Anterior cingulate cortex (tissue), 58 donors: ENCODE data around the gene MTCL1.
"Not testable (repeated sequence)": the region's sequence is repeated elsewhere in the genome, so short reads cannot be mapped to it uniquely, and the experiment has no call there.

Experiments used
- DNase-seq, 58 donors: peaks; one replicate each; lab custom pipeline; 2025; lab: John Stamatoyannopoulos, UW

MTCL1 gene

DNA sequence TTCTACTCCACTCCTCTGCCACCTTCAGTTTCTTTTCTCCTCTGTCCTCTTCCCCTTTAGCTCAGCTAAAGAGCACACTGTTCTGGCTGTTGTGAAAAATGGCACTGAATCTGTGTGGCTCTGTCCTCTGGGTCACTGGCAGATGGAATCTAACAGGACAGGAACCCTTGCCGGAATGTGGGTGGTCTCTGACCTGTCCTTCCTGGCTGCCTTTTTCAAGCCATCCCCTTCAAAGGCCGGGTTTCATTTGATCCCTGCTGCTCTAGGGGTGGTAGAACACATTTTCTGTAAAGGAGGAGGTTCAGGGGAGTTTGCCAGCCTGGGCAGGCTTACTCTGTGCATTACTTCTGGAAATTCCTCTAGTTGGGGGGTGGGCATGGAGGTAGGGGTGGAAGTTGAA is 29.9 kb downstream of the MTCL1 start:
- DNase-seq, result no peak

DNA sequence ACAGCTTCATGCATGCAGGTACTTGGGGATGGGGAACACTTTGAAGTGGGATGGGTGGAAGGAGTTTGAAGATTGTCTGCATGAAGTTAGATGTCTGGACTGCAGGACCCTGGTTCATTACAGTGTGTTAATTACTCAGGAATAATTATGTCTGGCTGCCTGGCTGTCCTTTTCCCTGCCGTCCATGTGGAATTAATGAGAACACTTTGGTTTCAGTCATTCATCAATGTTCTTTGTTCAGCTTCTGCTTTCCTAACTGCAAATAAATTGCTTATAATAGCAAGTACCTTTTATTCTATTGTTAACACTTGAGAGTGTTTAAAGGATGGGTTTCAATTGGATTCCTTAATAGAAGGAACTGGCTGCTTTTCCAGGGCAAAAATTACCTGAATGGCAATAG is 35.8 kb downstream of the MTCL1 start:
- DNase-seq, result no peak

DNA sequence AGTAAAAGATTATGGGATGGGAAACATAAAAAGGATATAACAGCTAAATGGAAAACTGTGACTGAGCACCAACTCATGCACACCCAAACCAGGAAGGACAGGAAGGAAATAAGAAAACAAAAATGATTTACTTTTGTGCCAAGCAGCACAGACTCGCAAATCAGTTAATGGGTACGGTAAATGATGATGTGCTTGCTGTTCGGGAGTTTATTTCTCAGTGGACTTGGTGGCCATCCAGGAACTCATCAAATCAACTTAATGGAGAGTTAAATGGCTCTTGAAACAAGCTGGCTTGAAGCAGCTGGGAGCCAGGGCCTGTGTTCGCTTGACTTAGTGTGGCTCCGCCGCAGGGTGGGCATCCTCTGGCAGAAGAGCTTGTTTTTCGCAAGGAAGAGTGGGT is 36.2 kb downstream of the MTCL1 start:
- no peak for DNase-seq

DNA sequence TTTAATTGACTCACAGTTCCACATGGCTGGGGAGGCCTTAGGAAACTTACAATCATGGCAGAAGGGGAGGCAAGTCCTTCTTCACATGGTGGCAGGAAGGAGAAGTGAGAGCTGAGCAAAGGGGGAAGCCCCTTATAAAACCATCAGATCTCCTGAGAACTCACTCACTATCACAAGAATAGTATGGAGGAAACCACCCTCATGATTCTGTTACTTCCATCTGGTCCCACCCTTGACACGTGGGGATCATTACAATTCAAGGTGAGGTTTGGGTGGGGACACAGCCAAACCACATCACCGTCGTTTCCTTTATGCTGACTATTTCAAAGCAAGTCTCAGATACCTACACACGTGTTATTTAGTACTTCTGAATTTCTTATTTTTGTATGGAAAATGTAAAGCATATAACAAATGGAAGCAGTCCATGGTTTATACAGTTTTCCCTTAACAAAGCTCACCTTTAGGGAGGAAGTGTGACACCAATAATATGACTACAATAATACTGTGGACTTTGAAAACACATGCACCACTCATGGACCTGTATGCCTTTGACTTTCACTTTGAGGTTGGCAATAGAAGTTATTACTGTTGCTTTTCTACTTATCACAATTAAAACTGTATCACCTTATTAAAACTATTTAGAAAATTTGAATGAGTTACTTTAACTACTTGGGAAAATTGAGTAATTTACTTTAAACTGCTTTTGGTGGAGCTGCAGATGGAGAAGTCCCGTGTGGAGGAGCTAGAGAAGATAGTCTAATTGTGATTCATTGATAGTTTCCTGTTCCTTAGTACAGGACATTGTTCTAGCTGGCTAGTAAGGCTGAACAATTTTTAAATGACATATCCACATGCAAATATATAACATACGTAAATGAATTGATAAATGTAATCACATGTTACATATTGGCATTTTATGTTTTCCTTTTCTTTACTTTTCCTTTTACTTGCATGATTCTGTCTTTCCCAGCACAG is 37.3 kb downstream of the MTCL1 start:
- no peak for DNase-seq

DNA sequence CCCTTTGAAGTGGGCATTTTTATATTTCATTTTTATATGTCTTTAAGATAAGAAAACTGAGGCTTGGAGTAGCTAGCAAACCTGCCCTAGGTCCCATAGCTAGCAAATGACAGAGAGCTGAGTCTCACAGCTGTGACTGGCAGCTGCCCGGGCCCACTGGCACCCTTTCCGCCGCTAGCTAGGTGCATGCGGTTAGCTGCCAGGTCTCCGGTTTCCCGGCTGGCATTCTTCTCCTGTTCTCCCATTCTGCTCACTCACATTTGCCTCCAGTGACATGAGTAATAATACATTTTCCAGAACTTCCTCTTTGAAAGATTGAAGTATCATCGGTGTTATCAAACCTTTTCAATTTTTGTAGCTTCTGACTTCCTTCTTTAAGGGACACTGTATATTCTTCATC is 38.7 kb downstream of the MTCL1 start:
- no peak for DNase-seq

DNA sequence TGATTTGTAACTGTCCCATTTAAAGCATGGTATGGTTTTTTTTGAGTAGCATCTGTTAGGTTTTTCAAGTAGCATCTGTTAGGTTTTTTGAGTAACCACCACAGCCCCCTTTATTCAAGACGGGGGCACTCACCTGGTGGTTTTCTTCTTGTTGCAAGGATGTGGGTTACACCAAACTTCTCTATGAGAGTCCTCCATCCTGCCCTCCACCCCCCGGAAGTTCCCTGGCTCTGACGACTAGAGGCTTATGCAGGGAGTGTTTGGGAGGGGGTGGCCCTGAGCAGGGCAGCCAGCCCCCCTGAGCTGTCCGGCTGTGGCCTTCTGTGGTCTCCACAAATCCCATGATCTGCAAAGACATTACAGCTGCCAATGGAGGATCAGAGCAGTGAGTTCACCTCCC is 39.3 kb downstream of the MTCL1 start:
- no peak for DNase-seq

DNA sequence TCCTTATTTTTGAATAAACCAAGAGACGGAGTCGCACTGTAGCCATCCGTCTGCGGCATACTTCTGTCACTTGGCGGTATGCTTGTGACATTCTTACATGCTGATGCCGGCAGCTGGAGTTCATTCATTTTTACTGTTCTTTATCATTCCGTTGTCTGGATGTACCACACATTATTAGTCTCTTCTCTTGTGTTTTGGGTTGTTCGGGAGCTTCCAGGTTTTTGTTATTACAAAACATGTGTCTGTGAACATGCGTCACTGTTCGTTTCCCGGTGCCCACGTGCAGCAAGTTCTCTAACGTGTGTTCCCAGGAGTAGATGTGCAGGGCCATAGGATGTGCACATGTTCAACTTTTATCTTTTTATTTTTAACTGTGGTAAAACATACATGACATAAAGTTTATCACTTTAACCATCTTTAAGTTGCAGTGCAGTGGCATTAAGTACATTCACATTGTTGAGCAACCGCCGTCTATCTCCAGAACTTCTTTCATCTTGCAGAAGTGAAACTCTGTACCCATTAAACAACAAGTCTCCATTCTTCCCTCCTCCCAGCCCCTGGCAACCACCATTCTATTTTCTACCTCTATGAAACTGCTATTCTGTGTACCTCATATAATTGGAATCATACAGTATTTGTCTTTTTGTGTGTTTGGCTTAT is 40.1 kb downstream of the MTCL1 start:
- DNase-seq, result peak in 1 of 58 donors; percentile 7

DNA sequence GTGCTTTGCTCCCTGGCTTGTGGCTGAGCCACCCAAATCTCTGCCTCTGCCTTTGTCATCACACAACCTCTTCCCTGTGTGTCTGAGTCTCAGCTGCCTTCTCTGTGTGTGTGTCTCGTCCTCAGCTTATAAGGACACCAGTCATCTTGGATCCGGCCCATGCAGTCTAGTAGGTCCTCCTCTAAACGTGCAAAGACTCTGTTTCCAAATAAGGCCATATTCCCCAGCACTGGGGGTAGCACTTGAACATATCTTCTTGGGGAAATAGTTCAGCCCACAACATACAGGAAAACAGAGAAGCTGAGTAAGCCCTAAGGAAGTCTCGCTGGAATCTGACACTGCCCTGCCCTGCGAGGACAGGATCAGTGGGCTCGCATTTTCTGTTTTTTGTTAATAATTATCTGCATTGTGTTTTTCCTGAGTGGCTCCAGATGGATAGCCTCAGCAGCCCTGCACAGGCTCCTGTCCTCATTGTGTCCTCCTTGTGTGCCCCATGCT is 42.1 kb downstream of the MTCL1 start:
- DNase-seq, result no peak

DNA sequence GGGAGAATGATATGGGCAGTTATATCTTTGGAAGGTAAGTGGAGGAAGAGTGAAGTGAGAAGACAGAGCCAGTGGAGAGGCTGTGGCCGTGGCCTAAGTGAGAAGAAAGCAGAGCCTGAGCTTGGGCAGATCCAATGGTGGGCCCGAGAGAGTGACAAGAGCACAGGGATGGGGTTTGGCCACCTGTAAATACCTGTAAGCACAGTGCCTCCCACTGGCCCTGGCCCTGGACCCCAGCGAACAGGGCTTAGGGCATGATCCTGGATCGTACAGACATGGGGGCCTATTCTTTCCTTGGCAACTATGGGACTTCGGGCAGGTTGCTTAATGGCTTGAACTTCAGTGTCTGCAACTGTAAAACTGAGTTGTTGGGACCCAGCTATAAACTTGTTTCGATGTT is 44.1 kb downstream of the MTCL1 start:
- no peak for DNase-seq

DNA sequence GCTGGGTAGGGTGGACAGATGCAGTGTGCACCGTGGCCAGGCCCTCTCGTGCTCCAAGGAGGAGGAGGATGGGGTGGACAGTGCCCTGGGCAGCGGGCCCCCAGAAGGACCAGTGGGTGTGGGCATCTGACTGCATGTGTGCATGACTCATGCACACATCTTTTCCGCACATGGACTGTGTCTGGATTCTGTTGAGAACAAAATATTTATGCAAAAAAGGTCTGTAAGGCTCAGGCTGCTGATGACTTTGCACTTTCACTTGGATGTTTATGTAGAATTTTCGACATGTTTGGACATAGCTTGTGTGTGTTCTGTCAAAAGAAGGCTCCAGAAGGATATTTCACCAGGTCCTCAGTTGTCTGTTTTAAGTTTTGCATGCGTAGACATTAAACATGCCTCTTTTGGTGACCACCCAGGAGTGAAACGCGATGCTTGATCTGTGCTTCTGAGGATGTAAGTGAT is 45.6 kb downstream of the MTCL1 start:
- no peak for DNase-seq

DNA sequence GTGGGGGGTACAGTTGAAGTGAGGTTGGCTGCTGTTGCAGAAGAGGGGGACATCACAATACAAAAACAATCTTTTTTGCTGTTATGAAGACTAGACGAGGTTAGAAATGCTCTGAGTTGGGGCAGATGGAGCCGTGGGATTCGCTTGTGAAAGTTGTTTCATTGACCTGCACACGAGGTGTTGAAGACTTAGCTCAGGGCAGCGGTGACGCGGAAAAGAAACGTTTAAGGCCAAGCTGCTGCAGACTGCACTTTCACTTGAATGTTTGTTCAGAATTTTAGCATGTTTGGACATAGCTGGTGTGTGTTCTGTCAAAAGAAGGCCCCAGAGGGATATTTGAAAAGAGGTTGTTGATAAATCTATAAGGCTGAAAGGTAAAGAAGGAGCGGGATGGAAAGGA is 46.3 kb downstream of the MTCL1 start:
- DNase-seq, result no peak

DNA sequence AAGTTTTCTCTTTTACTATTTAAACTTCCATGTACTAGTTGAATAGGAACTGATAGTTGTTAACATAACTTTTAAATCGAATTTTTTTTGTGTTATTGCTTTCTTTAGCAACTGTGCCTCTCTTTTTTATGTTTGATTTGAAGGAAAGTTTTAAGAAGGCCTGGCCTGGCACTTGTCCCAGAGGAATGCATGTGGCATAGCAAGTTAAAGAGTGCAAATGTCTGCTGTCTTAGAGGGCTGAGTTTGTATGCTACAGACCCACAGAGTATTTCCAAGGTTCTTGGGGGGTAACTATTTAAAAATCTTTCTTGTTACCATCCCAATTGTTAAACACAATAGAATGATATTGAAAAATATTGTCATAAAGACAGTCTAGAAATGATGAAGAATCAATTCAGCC is 47.0 kb downstream of the MTCL1 start:
- DNase-seq, result no peak

DNA sequence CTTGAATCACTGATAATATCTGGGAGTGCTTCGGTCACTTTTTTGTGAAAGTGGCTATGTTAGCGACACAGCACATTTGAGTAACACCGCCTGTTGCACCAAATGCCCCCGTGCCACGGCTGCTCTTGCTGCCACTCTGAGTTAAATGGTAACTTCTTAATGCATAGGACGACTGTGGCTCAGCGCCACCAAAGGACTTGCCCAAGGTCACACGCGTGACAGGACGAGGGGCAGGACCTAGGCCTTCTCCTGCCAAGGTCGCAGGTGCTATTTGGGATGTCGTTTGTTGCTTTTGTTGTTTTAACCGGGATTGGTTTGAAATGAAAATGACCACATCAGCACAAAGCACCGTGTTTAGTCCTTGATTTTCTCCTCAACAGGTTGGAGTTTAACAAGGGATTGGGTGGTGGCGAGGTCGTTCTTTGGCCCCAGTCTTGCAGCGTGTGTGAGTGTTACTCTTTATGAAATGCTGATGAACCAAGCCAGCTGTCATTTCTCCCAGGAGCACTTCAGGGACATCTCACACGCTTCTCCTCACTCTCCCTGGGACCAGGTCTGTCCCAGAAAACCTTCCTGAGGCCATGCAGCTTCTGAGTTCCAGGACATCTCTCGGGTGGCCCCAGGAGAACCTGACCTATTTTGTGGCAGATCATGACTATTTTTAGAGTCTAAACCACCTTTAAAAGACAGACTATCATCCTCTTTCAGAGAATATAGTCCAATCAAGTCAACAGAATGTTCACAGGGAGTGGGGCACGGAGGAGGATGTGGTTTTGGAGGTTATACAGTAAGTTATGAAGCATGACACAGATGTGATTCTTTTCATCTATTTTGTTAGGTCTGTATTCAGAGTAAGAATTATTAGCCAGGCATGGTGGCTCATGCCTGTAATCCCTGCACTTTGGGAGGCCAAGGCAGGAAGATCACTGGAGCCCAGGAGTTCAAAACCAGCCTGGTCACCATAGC is 49.9 kb downstream of the MTCL1 start:
- no peak for DNase-seq

DNA sequence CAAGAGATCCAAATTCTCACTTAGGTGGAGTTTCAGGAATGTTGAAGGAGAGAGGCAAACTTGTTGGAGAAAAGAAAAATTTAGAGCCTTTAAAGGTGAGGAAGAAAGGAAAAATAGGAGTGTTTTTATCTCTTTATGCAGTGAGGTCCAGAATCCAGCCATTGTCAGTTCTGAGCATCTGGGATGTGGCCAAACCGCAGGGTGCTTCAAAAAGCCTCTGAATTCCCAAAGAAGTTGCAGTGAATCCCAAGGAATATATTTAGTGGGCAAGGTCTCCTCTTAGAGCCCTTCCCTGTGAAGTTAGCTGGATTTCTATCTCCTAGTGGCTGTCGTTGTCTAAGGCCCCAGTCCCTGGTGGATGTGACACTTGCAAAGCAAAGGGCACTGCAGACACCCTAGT is 51.2 kb downstream of the MTCL1 start:
- DNase-seq, result no peak

DNA sequence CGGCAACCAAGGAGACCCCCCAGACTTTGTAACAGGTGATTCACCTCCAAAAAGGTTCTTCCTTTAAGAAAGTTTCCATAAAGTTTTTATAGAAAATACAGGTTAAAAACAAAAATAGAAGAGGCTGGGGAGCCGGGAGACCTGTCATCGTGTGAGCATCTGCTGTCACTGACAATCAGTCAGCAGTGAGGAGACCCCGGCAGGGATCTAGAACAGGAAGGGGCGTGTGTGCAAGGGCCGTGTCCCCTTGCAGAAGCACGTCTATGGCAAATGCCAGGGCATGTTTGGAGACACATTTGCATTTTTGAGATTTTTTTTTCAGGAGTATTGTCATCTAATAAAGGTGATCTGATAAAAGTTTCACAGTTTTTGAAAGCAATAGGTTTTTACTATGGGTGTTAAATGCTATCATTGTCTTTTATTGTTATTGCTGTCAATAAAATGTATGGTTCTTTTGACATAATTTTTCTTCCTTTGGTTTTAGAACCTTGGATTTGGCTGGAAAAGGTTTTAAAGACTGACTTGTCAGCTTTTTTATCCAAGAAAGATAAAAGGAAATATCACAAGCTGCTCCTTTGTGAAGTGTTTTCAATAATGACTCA is 52.1 kb downstream of the MTCL1 start:
- no peak for DNase-seq

DNA sequence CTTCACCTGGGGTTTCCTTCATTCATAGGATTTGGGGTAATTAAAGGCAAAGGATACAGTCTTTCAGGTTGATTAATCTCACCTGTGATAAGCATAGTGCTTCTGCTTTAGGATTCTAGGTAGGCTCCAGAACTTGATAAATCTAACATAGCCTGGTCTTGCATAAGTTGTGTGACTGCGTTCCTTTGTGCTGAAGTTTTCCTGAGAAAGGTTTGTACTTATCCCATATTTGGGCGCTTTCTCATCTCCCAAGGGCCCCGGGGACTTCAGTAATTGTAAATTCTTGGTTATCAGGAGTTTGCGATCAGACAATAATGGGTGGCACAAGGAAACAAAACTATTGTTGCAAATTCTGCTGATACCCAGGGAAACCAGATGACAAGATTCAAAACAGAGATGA is 53.1 kb downstream of the MTCL1 start:
- no peak for DNase-seq

DNA sequence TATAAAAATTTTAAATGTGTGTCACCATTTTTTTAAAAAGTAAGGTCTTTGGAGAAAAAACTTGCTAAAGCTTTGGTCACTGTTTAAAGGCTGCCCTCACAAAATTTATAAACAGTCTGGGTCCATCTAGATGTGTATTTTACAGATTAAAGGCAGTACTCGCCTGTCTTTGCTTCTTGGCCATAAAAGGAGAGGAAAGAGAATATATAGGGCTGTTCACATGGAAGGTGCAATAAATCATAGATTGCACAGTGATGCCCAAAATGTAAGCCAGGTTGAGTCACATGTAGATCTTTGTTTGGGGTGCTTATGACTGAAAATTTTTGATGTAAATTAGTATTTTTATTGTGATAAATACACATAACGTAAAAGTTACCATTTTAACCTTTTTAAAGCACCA is 55.6 kb downstream of the MTCL1 start:
- no peak for DNase-seq

DNA sequence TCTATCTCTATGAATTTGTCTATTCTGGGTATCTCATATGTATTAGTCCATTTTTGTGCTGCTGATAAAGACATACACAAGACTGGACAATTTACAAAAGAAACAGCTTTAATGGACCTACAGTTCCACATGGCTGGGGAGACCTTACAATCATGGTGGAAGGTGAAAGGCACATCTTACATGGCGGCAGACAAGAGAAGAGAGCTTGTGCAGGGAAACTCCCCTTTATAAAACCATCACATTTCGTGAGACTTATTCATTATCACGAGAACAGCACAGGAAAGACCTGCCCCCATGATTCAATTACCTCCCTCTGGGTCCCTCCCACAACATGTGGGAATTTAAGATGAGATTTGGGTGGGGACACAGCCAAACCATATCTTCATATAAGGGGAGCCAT is 56.2 kb downstream of the MTCL1 start:
- DNase-seq, result not testable (repeated sequence)

DNA sequence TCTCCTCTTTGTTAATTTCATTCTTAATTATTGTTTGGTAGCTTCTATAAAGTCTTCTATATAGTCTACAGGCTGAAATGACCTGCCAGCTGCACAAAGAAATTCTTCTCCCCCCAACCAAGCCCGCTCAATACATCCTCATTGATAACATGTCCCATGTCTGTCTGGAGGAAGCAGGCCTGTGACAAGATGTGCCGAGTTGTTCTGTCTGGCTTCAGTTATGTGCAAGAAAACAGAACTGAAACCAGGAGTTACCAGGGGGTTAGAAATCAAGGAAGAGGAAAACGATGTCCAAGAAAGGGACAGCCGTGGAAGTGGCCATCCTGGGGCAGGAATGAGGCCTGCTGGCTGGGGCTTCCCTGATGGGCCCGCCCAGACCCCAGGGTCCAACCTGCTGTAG is 57.6 kb downstream of the MTCL1 start:
- DNase-seq, result no peak

DNA sequence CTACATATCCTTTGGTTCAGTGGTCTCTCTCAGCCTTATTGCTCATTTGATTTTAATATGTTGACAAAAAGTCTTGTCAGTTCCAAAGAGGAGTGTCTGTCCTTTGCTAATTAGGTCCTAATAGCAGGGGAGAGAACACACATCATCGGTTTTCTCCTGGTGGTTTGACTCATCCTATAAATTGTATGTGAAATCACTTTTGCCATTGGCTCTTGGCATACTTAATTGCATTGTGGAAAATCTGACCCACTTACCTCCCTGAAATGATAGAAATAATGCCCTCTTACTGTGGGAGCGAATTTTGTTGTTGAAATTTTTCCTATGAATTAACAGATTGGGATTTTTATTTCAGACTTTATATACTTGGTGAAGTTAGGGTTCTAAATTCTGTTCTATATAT is 58.3 kb downstream of the MTCL1 start:
- no peak for DNase-seq
